ENCODE results near the gene NRP1.

NRP1 gene

GRCh38 chr10:33211106-33211878 lies 123.2 kb downstream of the NRP1 start:
- TF ChIP-seq CTCF (IDR thresholded peaks at IDR 0.05; ENCODE audit: low read depth, low read length, poor library complexity, severe bottlenecking) (no peak), EZH2phosphoT487 (IDR thresholded peaks at IDR 0.05; ENCODE audit: borderline replicate concordance, low read length) (no peak)
- Histone ChIP-seq H4K20me1 (ENCODE audit: control insufficient read depth, insufficient read depth, low read depth, low read length) (no peaks in the 10 kb centered on the region), H3K79me2 (ENCODE audit: control insufficient read depth, low read length) (no peaks in the 10 kb centered on the region), H3K4me2 (ENCODE audit: low read length) (no peak overlapping the region), H3K4me1 (ENCODE audit: control insufficient read depth, low read length) (no peaks in the 10 kb centered on the region), H3K27me3 (ENCODE audit: control insufficient read depth, low read length) (peaks cover 3% of the 10 kb centered on the region; the same call in 1 of the 2 replicates), H3K36me3 (ENCODE audit: control insufficient read depth, low read length) (no peaks in the 10 kb centered on the region), H3K4me3 (ENCODE audit: low read length) (no peak overlapping the region), H3K9me3 (ENCODE audit: control insufficient read depth, insufficient read depth, low read length) (no peaks in the 10 kb centered on the region), H3K9me2 (replicated peaks; ENCODE audit: control insufficient read depth, low read length) (no peaks in the 10 kb centered on the region), H3K27ac (ENCODE audit: low read depth, low read length) (no peak overlapping the region), H3F3A (ENCODE audit: control insufficient read depth, insufficient read depth) (no peaks in the 10 kb centered on the region)

GRCh38 chr10:33209802-33210201 lies 124.7 kb downstream of the NRP1 start:
- Histone ChIP-seq H3K79me2 (ENCODE audit: control insufficient read depth, low read length) (no peaks in the 10 kb centered on the region), H3K4me3 (ENCODE audit: low read length) (no peak overlapping the region), H3K4me2 (ENCODE audit: low read length) (no peak overlapping the region), H3K27ac (ENCODE audit: low read depth, low read length) (no peak overlapping the region), H4K20me1 (ENCODE audit: control insufficient read depth, insufficient read depth, low read depth, low read length) (no peaks in the 10 kb centered on the region), H3K36me3 (ENCODE audit: control insufficient read depth, low read length) (no peaks in the 10 kb centered on the region), H3K4me1 (ENCODE audit: control insufficient read depth, low read length) (no peaks in the 10 kb centered on the region), H3K27me3 (ENCODE audit: control insufficient read depth, low read length) (peaks cover 3% of the 10 kb centered on the region; the same call in 1 of the 2 replicates), H3F3A (ENCODE audit: control insufficient read depth, insufficient read depth) (no peaks in the 10 kb centered on the region), H3K9me3 (ENCODE audit: control insufficient read depth, insufficient read depth, low read length) (no peaks in the 10 kb centered on the region), H3K9me2 (replicated peaks; ENCODE audit: control insufficient read depth, low read length) (no peaks in the 10 kb centered on the region)
- no peak for TF ChIP-seq EZH2phosphoT487 (IDR thresholded peaks at IDR 0.05; ENCODE audit: borderline replicate concordance, low read length)
- no peak for TF ChIP-seq CTCF (IDR thresholded peaks at IDR 0.05; ENCODE audit: low read depth, low read length, poor library complexity, severe bottlenecking)

GRCh38 chr10:33208166-33208565 lies 126.3 kb downstream of the NRP1 start:
- no peaks in the 10 kb centered on the region for H3K9me2 ChIP-seq (replicated peaks; ENCODE audit: control insufficient read depth, low read length)
- H3K79me2 ChIP-seq (ENCODE audit: control insufficient read depth, low read length) = no peaks in the 10 kb centered on the region
- TF ChIP-seq EZH2phosphoT487 (IDR thresholded peaks at IDR 0.05; ENCODE audit: borderline replicate concordance, low read length) (no peak), CTCF (IDR thresholded peaks at IDR 0.05; ENCODE audit: low read depth, low read length, poor library complexity, severe bottlenecking) (no peak)
- no peak overlapping the region for H3K4me3 ChIP-seq (ENCODE audit: low read length)
- H3F3A ChIP-seq (ENCODE audit: control insufficient read depth, insufficient read depth) = no peaks in the 10 kb centered on the region
- H3K27me3 ChIP-seq (ENCODE audit: control insufficient read depth, low read length) = peaks cover 3% of the 10 kb centered on the region; the same call in 1 of the 2 replicates
- H3K4me2 ChIP-seq (ENCODE audit: low read length) = no peak overlapping the region
- H3K27ac ChIP-seq (ENCODE audit: low read depth, low read length) = no peak overlapping the region
- no peaks in the 10 kb centered on the region for H3K4me1 ChIP-seq (ENCODE audit: control insufficient read depth, low read length)
- H3K36me3 ChIP-seq (ENCODE audit: control insufficient read depth, low read length) = no peaks in the 10 kb centered on the region
- no peaks in the 10 kb centered on the region for H4K20me1 ChIP-seq (ENCODE audit: control insufficient read depth, insufficient read depth, low read depth, low read length)
- H3K9me3 ChIP-seq (ENCODE audit: control insufficient read depth, insufficient read depth, low read length) = no peaks in the 10 kb centered on the region
